GM12892 (cell line): Measurements from ENCODE around the gene PDGFRA.

Source experiments
- POLR2A ChIP-seq: IDR thresholded peaks from 2 replicates; pipeline ENCODE4 v1.6.1; 2011; ENCODE audit warnings: low read depth, low read length, control low read depth
- POLR2AphosphoS5 ChIP-seq: IDR thresholded peaks from 2 replicates; pipeline ENCODE4 v1.6.1; 2011; ENCODE audit warnings: low read depth, low read length, control low read depth
- TAF1 ChIP-seq: IDR thresholded peaks from 2 replicates; pipeline ENCODE4 v1.6.1; 2011; ENCODE audit warnings: low read depth, mild to moderate bottlenecking, control low read depth, low read length, borderline replicate concordance

DNA sequence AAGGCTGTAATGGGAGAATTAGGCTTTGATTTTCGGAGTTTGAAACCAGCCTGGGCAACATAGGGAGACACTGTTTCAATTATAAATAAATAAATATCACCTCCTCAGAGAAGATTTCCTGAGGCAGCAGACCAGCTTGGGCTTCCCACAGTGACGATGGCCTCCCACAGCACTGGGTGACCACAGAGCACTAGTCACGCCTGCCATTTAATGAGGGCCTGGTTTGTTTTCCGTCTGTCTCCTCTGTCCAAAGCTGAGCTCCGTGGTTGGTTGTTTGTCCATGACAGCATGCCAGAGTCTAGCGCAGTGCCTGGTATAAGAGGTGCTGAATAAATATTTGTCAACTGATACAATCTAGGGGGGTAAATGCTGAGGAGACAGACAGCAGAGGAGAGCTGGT, 10.4 kb upstream of the PDGFRA start:
- no peak for TF ChIP-seq POLR2A
- TF ChIP-seq POLR2AphosphoS5 = no peak
- no peak for TF ChIP-seq TAF1
